NCI-H748 (cell line): ENCODE measurements around the gene CTNND1.
"Not testable (repeated sequence)": the region's sequence is repeated elsewhere in the genome, so short reads cannot be mapped to it uniquely, and the experiment has no call there.

ENCODE experiments used
- DNase-seq: peaks from one replicate; lab custom pipeline; 2025; ENCODE audit not compliant: unreplicated experiment; lab: John Stamatoyannopoulos, UW

The CTNND1 gene, protein sequence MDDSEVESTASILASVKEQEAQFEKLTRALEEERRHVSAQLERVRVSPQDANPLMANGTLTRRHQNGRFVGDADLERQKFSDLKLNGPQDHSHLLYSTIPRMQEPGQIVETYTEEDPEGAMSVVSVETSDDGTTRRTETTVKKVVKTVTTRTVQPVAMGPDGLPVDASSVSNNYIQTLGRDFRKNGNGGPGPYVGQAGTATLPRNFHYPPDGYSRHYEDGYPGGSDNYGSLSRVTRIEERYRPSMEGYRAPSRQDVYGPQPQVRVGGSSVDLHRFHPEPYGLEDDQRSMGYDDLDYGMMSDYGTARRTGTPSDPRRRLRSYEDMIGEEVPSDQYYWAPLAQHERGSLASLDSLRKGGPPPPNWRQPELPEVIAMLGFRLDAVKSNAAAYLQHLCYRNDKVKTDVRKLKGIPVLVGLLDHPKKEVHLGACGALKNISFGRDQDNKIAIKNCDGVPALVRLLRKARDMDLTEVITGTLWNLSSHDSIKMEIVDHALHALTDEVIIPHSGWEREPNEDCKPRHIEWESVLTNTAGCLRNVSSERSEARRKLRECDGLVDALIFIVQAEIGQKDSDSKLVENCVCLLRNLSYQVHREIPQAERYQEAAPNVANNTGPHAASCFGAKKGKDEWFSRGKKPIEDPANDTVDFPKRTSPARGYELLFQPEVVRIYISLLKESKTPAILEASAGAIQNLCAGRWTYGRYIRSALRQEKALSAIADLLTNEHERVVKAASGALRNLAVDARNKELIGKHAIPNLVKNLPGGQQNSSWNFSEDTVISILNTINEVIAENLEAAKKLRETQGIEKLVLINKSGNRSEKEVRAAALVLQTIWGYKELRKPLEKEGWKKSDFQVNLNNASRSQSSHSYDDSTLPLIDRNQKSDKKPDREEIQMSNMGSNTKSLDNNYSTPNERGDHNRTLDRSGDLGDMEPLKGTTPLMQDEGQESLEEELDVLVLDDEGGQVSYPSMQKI

GRCh38 chr11:57761301-57762234 is at the start of gene CTNND1:
TSS of gene CTNND1 (plus strand) at chr11:57761802. CDS start at chr11:57791479, 29,677 bp downstream.
- DNase-seq, result peak; percentile 93

- DNase-seq, result peak; percentile 99
Measured at GRCh38 chr11:57712256-57713150, 49.1 kb upstream of the CTNND1 start, which contains the start of gene TMX2. TSS of gene TMX2 (plus strand) at chr11:57712593. CDS start at chr11:57712619, 26 bp downstream.

- no peak for DNase-seq
Measured at GRCh38 chr11:57713835-57714234, 47.8 kb upstream of the CTNND1 start.

DNA sequence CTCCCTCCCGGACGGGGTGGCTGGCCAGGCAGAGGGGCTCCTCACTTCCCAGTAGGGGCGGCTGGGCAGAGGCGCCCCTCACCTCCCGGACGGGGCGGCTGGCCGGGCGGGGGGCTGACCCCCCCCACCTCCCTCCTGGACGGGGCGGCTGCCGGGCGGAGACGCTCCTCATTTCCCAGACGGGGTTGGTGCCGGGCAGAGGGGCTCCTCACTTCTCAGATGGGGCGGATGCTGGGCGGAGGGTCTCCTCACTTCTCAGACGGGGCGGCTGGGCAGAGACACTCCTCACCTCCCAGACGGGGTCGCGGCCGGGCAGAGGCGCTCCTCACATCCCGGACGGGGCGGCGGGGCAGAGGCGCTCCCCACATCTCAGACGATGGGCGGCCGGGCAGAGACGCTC is 44.9 kb upstream of the CTNND1 start:
- DNase-seq, result not testable (repeated sequence)

DNA sequence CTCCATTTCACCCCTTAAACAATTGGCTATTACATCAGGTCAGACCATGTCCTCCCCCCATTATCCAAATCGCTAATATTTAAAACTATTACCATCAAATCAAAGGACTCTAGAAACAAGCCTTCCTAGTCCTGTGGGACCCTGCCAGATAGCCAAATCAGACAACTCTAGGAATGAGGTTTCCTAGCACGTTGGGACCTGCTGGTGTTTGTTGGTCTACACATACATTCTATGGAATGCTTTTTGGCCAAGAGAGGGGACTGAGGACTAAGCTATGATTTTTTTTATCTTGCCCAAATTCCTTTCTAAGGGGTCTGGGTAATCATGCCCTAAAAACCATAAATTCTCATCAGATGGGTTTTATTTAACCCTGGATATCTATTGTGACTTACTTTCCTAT is 34.4 kb upstream of the CTNND1 start:
- no peak for DNase-seq

DNA sequence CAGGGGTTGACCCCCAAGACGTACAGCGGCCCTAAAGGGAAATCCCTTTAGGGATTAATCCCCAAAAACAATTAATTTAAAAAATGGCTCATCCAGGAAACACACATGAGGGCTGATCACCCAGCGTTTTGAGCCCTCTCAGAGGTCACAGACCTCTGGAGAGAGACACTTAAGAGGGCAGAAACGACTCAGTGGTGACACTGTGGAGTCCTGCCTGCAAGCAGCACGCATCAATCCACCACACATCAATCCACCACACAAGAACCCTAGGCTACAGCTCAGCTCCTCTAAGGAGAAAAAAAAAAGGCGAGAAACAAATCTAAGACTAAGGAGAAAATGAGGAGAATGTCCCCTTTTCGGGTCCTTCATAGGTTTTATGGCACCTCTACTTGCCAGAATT is 32.8 kb upstream of the CTNND1 start:
- DNase-seq, result no peak

DNA sequence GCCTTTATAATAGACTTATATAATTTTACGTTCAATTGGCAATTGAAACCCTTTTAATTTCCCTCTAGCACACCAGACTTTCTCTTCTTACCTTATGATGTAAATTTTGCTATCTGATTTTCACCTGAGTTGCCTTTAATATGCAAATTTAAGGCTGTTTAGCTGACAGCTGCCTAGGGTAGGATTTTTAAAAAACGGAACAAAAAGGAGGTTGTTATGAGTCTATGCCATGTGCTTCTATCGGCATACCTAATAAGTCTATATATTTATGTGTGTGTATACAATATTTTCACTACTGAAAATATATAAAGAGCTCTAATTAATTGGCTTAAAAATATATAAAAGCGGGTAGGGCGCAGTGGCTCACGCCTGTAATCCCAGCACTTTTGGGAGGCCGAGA is 32.1 kb upstream of the CTNND1 start:
- no peak for DNase-seq

DNA sequence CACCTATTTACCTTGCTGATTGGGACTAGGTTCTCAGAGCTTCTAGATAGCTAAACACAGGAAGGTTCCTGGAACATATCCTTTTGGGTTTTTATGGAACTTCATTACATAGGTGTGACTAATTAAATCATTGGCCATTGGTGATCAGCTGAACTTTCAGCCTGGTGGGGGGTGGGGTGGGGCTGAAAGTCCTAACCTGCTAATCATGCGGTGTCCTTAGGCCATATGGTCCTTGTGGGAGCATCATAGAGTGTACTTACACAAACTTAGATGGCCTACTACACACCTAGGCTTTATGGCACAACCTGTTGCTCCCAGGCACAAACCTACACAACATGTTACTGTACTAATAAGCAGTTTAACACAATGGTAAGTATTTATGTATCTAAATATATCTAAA is 28.9 kb upstream of the CTNND1 start:
- no peak for DNase-seq

GRCh38 chr11:57735619-57736298 is 25.8 kb upstream of the CTNND1 start:
- DNase-seq, result no peak

DNA sequence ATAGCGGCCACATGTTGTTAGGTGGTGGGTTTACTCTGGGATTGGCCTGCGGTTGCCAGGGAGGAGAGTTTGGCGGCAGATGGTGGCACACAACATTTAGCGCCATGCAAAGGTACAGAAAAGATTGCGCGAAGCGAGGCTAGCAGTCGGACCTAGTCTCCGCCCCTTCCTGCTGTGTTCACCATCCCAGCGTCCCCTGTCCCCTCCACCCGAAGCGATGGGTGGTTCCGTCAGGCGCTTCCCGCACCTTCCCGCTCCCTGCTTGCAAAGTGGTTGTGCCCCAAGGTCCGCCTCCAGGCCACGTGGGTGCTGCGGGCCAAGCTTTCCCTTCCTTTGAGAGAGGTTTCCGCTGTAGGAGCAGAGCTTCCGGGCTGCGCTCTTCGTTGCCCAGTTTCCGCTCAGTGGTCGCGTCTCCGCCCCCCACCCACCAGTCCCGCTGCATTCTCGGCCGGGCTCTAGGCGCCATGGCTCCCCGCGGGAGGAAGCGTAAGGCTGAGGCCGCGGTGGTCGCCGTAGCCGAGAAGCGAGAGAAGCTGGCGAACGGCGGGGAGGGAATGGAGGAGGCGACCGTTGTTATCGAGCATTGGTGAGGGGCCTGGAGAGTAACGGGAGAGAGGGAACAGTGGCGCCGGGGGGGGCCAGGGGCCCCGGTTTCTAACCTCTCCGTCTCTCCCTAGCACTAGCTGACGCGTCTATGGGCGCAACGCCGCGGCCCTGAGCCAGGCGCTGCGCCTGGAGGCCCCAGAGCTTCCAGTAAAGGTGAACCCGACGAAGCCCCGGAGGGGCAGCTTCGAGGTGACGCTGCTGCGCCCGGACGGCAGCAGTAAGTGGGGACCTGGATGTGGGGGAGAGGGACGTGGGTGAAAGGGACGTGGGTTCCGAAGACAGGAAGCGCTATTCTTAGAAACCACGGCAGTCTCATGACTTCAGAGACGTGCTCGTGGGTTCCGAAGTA is 20.2 kb upstream of the CTNND1 start, which contains the start of gene SELENOH:
TSS of gene SELENOH (plus strand) at position 360 of the 955 bp plus-strand sequence. CDS start at position 465, 105 bp downstream.
- DNase-seq, result peak; percentile 98

GRCh38 chr11:57742087-57742452 is 19.5 kb upstream of the CTNND1 start:
- no peak for DNase-seq

DNA sequence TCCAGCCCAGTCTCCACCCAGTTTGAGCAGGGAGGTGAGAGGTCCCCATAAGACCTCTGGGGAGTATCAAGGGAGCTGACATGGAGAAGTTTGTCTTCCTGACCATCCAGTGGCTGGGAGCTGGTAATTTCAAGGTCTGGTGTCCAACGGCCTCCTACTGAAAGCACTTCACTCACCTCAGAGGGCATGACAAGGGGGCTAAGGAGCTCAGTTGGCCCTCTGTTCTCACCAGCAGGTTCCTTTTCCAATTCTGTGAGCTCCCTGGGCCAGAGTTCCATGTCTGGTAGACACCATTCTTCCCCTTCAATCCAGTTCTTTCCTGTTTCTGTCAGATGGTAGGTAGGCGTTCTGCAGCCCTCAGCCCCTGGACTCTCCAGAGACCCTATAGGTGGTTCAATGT is 17.2 kb upstream of the CTNND1 start:
- no peak for DNase-seq

GRCh38 chr11:57745206-57745605 is 16.4 kb upstream of the CTNND1 start:
- no peak for DNase-seq

- no peak for DNase-seq
Measured at GRCh38 chr11:57746920-57747319, 14.7 kb upstream of the CTNND1 start.

- DNase-seq, result no peak
Measured at GRCh38 chr11:57751176-57751575, 10.4 kb upstream of the CTNND1 start.

DNA sequence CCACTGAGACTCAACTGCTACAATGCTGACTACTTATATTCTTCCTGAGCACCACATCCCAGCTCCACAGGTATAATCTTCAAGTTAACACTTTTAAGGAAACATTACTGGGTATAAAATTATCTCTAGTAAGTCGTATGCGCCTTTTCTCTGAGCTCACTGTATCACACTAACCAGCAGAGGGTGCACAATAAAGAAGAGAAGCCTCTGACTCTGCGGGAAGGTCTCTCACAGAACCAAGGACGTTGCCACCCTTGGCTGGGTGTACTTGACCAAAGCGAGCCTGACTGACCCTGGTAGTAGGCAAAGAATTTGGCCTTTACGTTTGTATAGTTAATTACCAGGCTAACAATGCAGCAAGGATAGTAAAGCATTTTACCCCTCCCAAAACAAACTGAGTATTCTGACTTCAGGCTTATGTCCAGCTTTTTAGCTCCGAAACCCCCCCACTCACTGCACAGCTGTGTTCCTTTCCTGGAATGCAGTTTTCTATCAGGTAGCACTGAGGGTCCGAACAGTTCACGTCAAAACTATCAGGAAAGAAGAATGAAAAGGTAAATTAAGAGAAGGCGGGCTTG is 9.8 kb upstream of the CTNND1 start, which contains the start of gene BTBD18:
TSS of gene BTBD18 (minus strand) at position 144 of the 578 bp plus-strand sequence. CDS start 631 bp downstream, outside the sequence.
- DNase-seq, result peak; percentile 59

GRCh38 chr11:57752954-57753353 is 8.6 kb upstream of the CTNND1 start:
- DNase-seq, result no peak
